GM12878 (cell line): ENCODE measurements around the gene BNIP5. TPM values are rescaled to one million over a fixed set of nuclear protein-coding genes. Genes with fewer than 3 reads are reported as not detected.

Source experiments
- ATAC-seq: fragments of 200-7000 bp; cut with Tn5 transposase; 3 replicates; pipeline ENCODE4 v1.9.1; 2020; ENCODE audit warnings: mild to moderate bottlenecking, moderate library complexity
- BruUV-seq: library from RNA; stranded (reverse); fragments of 400-500 nt; replicated peaks from 2 replicates; lab custom pipeline; 2021; lab: Mats Ljungman, UMichigan
- CTCF ChIA-PET: fragments of 300-600 bp; sonication (Branson Sonifier 250); formaldehyde crosslinking; extraction: SDS; loops from one replicate; lab custom pipeline; 2021; ENCODE audit warnings: inconsistent platforms; lab: Yijun Ruan, JAX
- POLR2A ChIA-PET: fragments of 350-600 bp; formaldehyde crosslinking; extraction: SDS; loops from one replicate; lab custom pipeline; 2021; ENCODE audit warnings: inconsistent platforms; lab: Charles Lee
- RAD21 ChIA-PET: fragments of 300-600 bp; sonication (Branson Sonifier 250); formaldehyde crosslinking; loops from one replicate; lab custom pipeline; 2023; ENCODE audit warnings: antibody characterized with exemption; ENCODE audit not compliant: unreplicated experiment; lab: Charles Lee
- SMC1A ChIA-PET: fragments of 300-600 bp; sonication (Branson Sonifier 250); formaldehyde crosslinking; loops from one replicate; lab custom pipeline; 2023; ENCODE audit not compliant: unreplicated experiment, uncharacterized antibody; lab: Charles Lee
- DNase-seq: peaks from one replicate; pipeline ENCODE4 v3.0.0-alpha.2; 2011; ENCODE audit warnings: low read depth, low spot score
- FAIRE-seq: peaks from 3 replicates; lab custom pipeline; 2011; peaks lifted over from hg19 to GRCh38; lab: Jason Lieb, UNC
- H2AFZ ChIP-seq: 2 replicates; pipeline ENCODE4 v1.6.0; 2011; ENCODE audit warnings: low read depth, low read length, control low read depth; ENCODE audit not compliant: control insufficient read depth
- H3K27ac ChIP-seq: 2 replicates; pipeline ENCODE4 v1.5.1; 2011; ENCODE audit warnings: control low read depth; ENCODE audit not compliant: control insufficient read depth, insufficient read depth
- H3K27me3 ChIP-seq, 2 experiments: replicated peaks in 1 of 2; 2 replicates each; pipeline versions ENCODE4 v1.6.0 to v1.6.1; 2011; ENCODE audit warnings: low read length in 1 of 2; ENCODE audit not compliant: control insufficient read depth in 2 of 2, insufficient read depth in 2 of 2
- H3K36me3 ChIP-seq, 2 experiments: 2 replicates each; pipeline ENCODE4 v1.5.1; 2011; ENCODE audit warnings: low read length in 1 of 2; ENCODE audit not compliant: control insufficient read depth in 2 of 2, insufficient read depth in 2 of 2
- H3K4me1 ChIP-seq: 2 replicates; pipeline ENCODE4 v1.6.1; 2011; ENCODE audit warnings: mild to moderate bottlenecking, low read length, moderate library complexity, mixed read lengths; ENCODE audit not compliant: control insufficient read depth, insufficient read depth
- H3K4me2 ChIP-seq: 2 replicates; pipeline ENCODE4 v1.6.0; 2011; ENCODE audit warnings: control low read depth; ENCODE audit not compliant: control insufficient read depth, insufficient read depth
- H3K4me3 ChIP-seq: fragments of 200-600 bp; sonication (generic); 2 replicates; pipeline ENCODE4 v1.5.1; 2016
- H3K79me2 ChIP-seq: 2 replicates; pipeline ENCODE4 v1.6.0; 2011; ENCODE audit warnings: low read length; ENCODE audit not compliant: control insufficient read depth, insufficient read depth
- H3K9ac ChIP-seq: 2 replicates; pipeline ENCODE4 v1.8.0; 2011; ENCODE audit warnings: low read length, control low read depth, mixed read lengths; ENCODE audit not compliant: control insufficient read depth, insufficient read depth
- H3K9me3 ChIP-seq: replicated peaks from 3 replicates; pipeline ENCODE4 v1.5.1; 2011; ENCODE audit warnings: mild to moderate bottlenecking, low read length; ENCODE audit not compliant: control insufficient read depth, insufficient read depth
- H4K20me1 ChIP-seq: 2 replicates; pipeline ENCODE4 v1.6.0; 2011; ENCODE audit not compliant: control insufficient read depth, insufficient read depth
- BHLHE40 ChIP-seq, 2 experiments: fragments of 450-650 bp in 1 of 2; IDR thresholded peaks; 2 replicates each; pipeline ENCODE4 v1.6.1; 2011 to 2017; ENCODE audit warnings: low read depth in 2 of 2, borderline replicate concordance in 1 of 2, improper control_type of control experiment in 1 of 2, low read length in 1 of 2, mild to moderate bottlenecking in 1 of 2
- SMARCA5 ChIP-seq: fragments of 450-650 bp; IDR thresholded peaks from 2 replicates; pipeline ENCODE4 v1.6.1; 2017; ENCODE audit warnings: mild to moderate bottlenecking
- SPI1 ChIP-seq: IDR thresholded peaks from 2 replicates; pipeline ENCODE4 v1.6.1; 2011; ENCODE audit warnings: low read depth, mild to moderate bottlenecking, low read length, moderate library complexity, borderline replicate concordance; ENCODE audit not compliant: insufficient read depth
- STAT1 ChIP-seq: fragments of 450-650 bp; conservative IDR thresholded peaks from 2 replicates; pipeline ENCODE4 v1.6.1; 2014; ENCODE audit warnings: antibody characterized with exemption, mild to moderate bottlenecking
- SUPT20H ChIP-seq: IDR thresholded peaks from 2 replicates; pipeline ENCODE4 v1.6.1; 2011; ENCODE audit warnings: low read depth, mild to moderate bottlenecking, low read length, moderate library complexity, borderline replicate concordance; ENCODE audit not compliant: control insufficient read depth
- ZNF24 ChIP-seq: fragments of 450-650 bp; IDR thresholded peaks from 2 replicates; pipeline ENCODE4 v1.6.1; 2017; ENCODE audit warnings: antibody characterized with exemption, mild to moderate bottlenecking
- ZZZ3 ChIP-seq: IDR thresholded peaks from 2 replicates; pipeline ENCODE4 v1.6.1; 2011; ENCODE audit warnings: low read depth; ENCODE audit not compliant: control insufficient read depth, insufficient read length
- WGBS: methylation state at CpG from one replicate; pipeline ENCODE4 v1.1.6; 2016; ENCODE audit warnings: low lambda C conversion rate; ENCODE audit not compliant: insufficient replicate concordance, insufficient coverage; ENCODE audit errors: missing lambda C conversion rate; 5-methylcytosine and 5-hydroxymethylcytosine counted together
- in situ Hi-C: fragments of 300-500 bp; cut with MboI; formaldehyde crosslinking; loops from 9 replicates; pipeline ENCODE4 v1.14.3; 2018; ENCODE audit warnings: mixed read lengths
- intact Hi-C: fragments of 100-400 bp; cut with micrococcal nuclease; formaldehyde crosslinking; loops from one replicate; pipeline ENCODE4 v1.14.2; 2022; ENCODE audit not compliant: unreplicated experiment
- polyA plus RNA-seq, 11 experiments: library from polyadenylated mRNA; depleted of rRNA in 4 of 11; unstranded in 6 of 11; stranded (reverse) in 5 of 11; fragments of >200 nt; fragmentation: Nextera tagmentation in 4 of 11; fragmentation: Illumina TruSeq in 1 of 11; extraction: Ambion mirVana in 4 of 11; extraction: Trizol in 1 of 11; gene quantifications; 1 replicate in 1 of 11; 2 replicates in 10 of 11; pipeline versions ENCODE4 v1.2.1 to v1.2.3, GENCODE V29; 2011 to 2016; ENCODE audit warnings: inconsistent platforms in 2 of 11, missing spikeins in 2 of 11, low read depth in 1 of 11
- total RNA-seq, 4 experiments: library from RNA; depleted of rRNA in 3 of 4; stranded (reverse); fragments of >200 nt in 3 of 4; fragmentation: Illumina TruSeq in 1 of 4; extraction: Trizol in 1 of 4; gene quantifications; 2 replicates each; pipeline versions ENCODE4 v1.2.1 to v1.2.3, GENCODE V29; 2013 to 2021
- TF ChIP-seq, protein P1 (sequence below): fragments of 450-650 bp; IDR thresholded peaks from 2 replicates; pipeline ENCODE4 v1.6.1; 2016; ENCODE audit warnings: mild to moderate bottlenecking, moderate library complexity, borderline replicate concordance

BNIP5 gene
- total and polyA plus RNA-seq, 10 of the 15 experiments (the other 5 are each of a cell fraction or from before 2014, with no cell fraction given) = 0.02 to 0.68 (median 0.05) TPM; not detected in 2

- TF ChIP-seq, protein P1, sequence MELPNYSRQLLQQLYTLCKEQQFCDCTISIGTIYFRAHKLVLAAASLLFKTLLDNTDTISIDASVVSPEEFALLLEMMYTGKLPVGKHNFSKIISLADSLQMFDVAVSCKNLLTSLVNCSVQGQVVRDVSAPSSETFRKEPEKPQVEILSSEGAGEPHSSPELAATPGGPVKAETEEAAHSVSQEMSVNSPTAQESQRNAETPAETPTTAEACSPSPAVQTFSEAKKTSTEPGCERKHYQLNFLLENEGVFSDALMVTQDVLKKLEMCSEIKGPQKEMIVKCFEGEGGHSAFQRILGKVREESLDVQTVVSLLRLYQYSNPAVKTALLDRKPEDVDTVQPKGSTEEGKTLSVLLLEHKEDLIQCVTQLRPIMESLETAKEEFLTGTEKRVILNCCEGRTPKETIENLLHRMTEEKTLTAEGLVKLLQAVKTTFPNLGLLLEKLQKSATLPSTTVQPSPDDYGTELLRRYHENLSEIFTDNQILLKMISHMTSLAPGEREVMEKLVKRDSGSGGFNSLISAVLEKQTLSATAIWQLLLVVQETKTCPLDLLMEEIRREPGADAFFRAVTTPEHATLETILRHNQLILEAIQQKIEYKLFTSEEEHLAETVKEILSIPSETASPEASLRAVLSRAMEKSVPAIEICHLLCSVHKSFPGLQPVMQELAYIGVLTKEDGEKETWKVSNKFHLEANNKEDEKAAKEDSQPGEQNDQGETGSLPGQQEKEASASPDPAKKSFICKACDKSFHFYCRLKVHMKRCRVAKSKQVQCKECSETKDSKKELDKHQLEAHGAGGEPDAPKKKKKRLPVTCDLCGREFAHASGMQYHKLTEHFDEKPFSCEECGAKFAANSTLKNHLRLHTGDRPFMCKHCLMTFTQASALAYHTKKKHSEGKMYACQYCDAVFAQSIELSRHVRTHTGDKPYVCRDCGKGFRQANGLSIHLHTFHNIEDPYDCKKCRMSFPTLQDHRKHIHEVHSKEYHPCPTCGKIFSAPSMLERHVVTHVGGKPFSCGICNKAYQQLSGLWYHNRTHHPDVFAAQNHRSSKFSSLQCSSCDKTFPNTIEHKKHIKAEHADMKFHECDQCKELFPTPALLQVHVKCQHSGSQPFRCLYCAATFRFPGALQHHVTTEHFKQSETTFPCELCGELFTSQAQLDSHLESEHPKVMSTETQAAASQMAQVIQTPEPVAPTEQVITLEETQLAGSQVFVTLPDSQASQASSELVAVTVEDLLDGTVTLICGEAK = no peak
- no peak for TF ChIP-seq SPI1
- TF ChIP-seq, all 136 proteins: peak for 0
Observed at GRCh38 chr6:36368421-36368820, 31.7 kb upstream of the BNIP5 start (continued).

DNA sequence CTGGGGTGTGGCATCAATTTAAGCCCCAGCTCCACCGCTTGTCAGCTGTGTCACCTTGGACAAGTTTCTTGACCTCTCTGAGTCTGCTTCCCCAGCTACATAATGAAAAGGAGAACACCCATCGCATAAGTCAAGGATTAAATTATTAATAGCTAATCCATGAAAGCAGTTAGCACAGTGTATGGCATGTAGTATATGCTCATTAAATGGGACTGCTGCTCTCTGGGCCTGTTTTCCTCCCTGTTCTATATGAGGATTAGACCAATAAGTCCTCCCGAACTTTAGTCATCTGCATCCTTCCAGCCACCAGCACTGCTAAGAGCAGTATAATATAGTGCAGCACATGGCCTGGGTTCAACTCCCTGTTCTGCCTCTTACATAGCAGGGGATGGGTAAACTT is 31.1 kb upstream of the BNIP5 start:
- Histone ChIP-seq H3K36me3 (no peaks in the 10 kb centered on the region; a peak in 1 of 4 replicates), H3K79me2 (no peaks in the 10 kb centered on the region), H3K4me3 (no peak overlapping the region), H2AFZ (no peak overlapping the region), H3K4me1 (peaks cover 26% of the 10 kb centered on the region), H3K9me3 (no peaks in the 10 kb centered on the region), H3K4me2 (no peak overlapping the region), H3K27me3 (no peaks in the 10 kb centered on the region), H4K20me1 (no peaks in the 10 kb centered on the region), H3K27ac (no peak overlapping the region), H3K9ac (no peak overlapping the region)
- FAIRE-seq = no peak
- no TSS peak for BruUV-seq
- 96% methylated on average over 3 of the region's 3 CpGs for WGBS
- ChIA-PET RAD21 (interaction anchor here (1.2 to 1.6 kb wide), 2 partner anchors 27 to 62 kb away, joined by 3 read pairs; no protein-coding TSS in a partner anchor), SMC1A (interaction anchor here (0.6 to 19.6 kb wide), 4 partner anchors 9 to 156 kb away, joined by 3 to 386 read pairs (median 96); partner anchors contain the start of gene BNIP5), POLR2A (interaction anchor here (0.6 kb wide), 1 partner anchor 13 kb away, joined by 3 read pairs; no protein-coding TSS in a partner anchor), CTCF (no interaction called here)
- in situ Hi-C loops (no loop called here), intact Hi-C loops (no loop called here)
- no peak for DNase-seq
- ATAC-seq = no peak
- TF ChIP-seq SMARCA5 = no peak
- no peak for TF ChIP-seq STAT1
- TF ChIP-seq ZNF24 = no peak
- no peak for TF ChIP-seq BHLHE40 (IDR thresholded peaks at IDR 0.05; ENCODE audit: borderline replicate concordance in 1 of 2, low read depth in 2 of 2, low read length in 1 of 2)
- TF ChIP-seq SUPT20H = no peak
- no peak for TF ChIP-seq ZZZ3
